HL-60 (cell line): ENCODE measurements around the gene OGFR.

Experiments
- CTCF ChIP-seq: IDR thresholded peaks from one replicate; pipeline ENCODE4 v1.5.1; 2011; ENCODE audit warnings: low read length, control low read depth, inconsistent platforms; ENCODE audit not compliant: insufficient read depth
- POLR2AphosphoS5 ChIP-seq: IDR thresholded peaks from 2 replicates; pipeline ENCODE4 v1.6.1; 2012; ENCODE audit warnings: low read depth

GRCh38 chr20:62760856-62761758 is 43.5 kb upstream of the OGFR start:
- TF ChIP-seq POLR2AphosphoS5 (no peak), CTCF (no peak)
